ENCODE results near the gene BIN2. TPM values are rescaled to one million over a fixed set of nuclear protein-coding genes. Genes with fewer than 3 reads are reported as not detected.

Gene BIN2
- total RNA-seq, 1 experiment from 2014 or later, result 0.20 TPM

- TF ChIP-seq, protein P1, sequence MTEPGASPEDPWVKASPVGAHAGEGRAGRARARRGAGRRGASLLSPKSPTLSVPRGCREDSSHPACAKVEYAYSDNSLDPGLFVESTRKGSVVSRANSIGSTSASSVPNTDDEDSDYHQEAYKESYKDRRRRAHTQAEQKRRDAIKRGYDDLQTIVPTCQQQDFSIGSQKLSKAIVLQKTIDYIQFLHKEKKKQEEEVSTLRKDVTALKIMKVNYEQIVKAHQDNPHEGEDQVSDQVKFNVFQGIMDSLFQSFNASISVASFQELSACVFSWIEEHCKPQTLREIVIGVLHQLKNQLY (CRISPR knock-in tag; IDR thresholded peaks at IDR 0.05), result no peak
- TF ChIP-seq GRHL2 (CRISPR knock-in tag; IDR thresholded peaks at IDR 0.05; ENCODE audit: insufficient replicate concordance, severe bottlenecking) (no peak), HMGA2 (CRISPR knock-in tag; IDR thresholded peaks at IDR 0.05) (no peak), CREB1 (CRISPR knock-in tag; IDR thresholded peaks at IDR 0.05) (no peak)
These were observed 45.6 kb upstream of the BIN2 start (continued) for GRCh38 chr12:51369581-51369980.

GRCh38 chr12:51368640-51369517, 44.9 kb upstream of the BIN2 start:
- Mint-ChIP-seq H3K4me3 (no peak overlapping the region), H3K27ac (peak overlapping the region; percentile 30; the same call in 1 of the 2 replicates), H3K4me1 (peaks cover 28% of the 10 kb centered on the region), H3K9me3 (no peaks in the 10 kb centered on the region), H3K27me3 (ENCODE audit: low read depth) (no peaks in the 10 kb centered on the region), H3K36me3 (peaks cover 15% of the 10 kb centered on the region)
- ATAC-seq (peak; percentile 51), DNase-seq (ENCODE audit: low spot score) (peak; percentile 35)
- TF ChIP-seq SP1 (CRISPR knock-in tag; conservative IDR thresholded peaks at IDR 0.05) (peak; percentile 27; the same call in 1 of the 2 replicates), GRHL2 (CRISPR knock-in tag; IDR thresholded peaks at IDR 0.05; ENCODE audit: insufficient replicate concordance, severe bottlenecking) (no peak), ATF1 (CRISPR knock-in tag; IDR thresholded peaks at IDR 0.05) (no peak), ZNF532 (CRISPR knock-in tag; IDR thresholded peaks at IDR 0.05; ENCODE audit: borderline replicate concordance) (no peak)
- POLR2A ChIA-PET, result no interaction called here
- CTCF ChIA-PET, result no interaction called here

GRCh38 chr12:51365276-51365675, 41.3 kb upstream of the BIN2 start:
- TF ChIP-seq HMGA2 (CRISPR knock-in tag; IDR thresholded peaks at IDR 0.05), result no peak
- H3K27ac Mint-ChIP-seq, result no peak overlapping the region
- no peaks in the 10 kb centered on the region for H3K27me3 Mint-ChIP-seq (ENCODE audit: low read depth)
- peaks cover 15% of the 10 kb centered on the region for H3K4me1 Mint-ChIP-seq
- ChIA-PET CTCF (no interaction called here), POLR2A (interaction anchor here (1.5 kb wide), 1 partner anchor 26 kb away, joined by 3 read pairs; the partner anchor contains the start of gene GALNT6)
- DNase-seq (ENCODE audit: low spot score) (no peak), ATAC-seq (no peak)
- no peaks in the 10 kb centered on the region for H3K9me3 Mint-ChIP-seq
- H3K4me3 Mint-ChIP-seq, result no peak overlapping the region
- H3K36me3 Mint-ChIP-seq, result peaks cover 7% of the 10 kb centered on the region

GRCh38 chr12:51364001-51364400, 40.0 kb upstream of the BIN2 start:
- H3K36me3 Mint-ChIP-seq, result peaks cover 4% of the 10 kb centered on the region
- H3K9me3 Mint-ChIP-seq, result no peaks in the 10 kb centered on the region
- TF ChIP-seq PRDM15 (CRISPR knock-in tag; IDR thresholded peaks at IDR 0.05) (no peak), ZNF423 (CRISPR knock-in tag; IDR thresholded peaks at IDR 0.05) (no peak), SOX15 (CRISPR knock-in tag; IDR thresholded peaks at IDR 0.05) (no peak), ETV6 (CRISPR knock-in tag; IDR thresholded peaks at IDR 0.05) (no peak), ZNF121 (CRISPR knock-in tag; IDR thresholded peaks at IDR 0.05) (no peak), IRF2 (CRISPR knock-in tag; IDR thresholded peaks at IDR 0.05; ENCODE audit: borderline replicate concordance, low read depth) (no peak), ZNF138 (CRISPR knock-in tag; conservative IDR thresholded peaks at IDR 0.05) (no peak), NR1H2 (CRISPR knock-in tag; IDR thresholded peaks at IDR 0.05) (no peak), SMAD3 (CRISPR knock-in tag; IDR thresholded peaks at IDR 0.05; ENCODE audit: borderline replicate concordance) (no peak), NR2C2 (CRISPR knock-in tag; IDR thresholded peaks at IDR 0.05) (no peak)
- TF ChIP-seq, protein P2, sequence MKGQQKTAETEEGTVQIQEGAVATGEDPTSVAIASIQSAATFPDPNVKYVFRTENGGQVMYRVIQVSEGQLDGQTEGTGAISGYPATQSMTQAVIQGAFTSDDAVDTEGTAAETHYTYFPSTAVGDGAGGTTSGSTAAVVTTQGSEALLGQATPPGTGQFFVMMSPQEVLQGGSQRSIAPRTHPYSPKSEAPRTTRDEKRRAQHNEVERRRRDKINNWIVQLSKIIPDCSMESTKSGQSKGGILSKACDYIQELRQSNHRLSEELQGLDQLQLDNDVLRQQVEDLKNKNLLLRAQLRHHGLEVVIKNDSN (CRISPR knock-in tag; IDR thresholded peaks at IDR 0.05), result no peak
- H3K4me1 Mint-ChIP-seq, result peaks cover 7% of the 10 kb centered on the region
- H3K27ac Mint-ChIP-seq, result no peak overlapping the region
- no peak for DNase-seq (ENCODE audit: low spot score)
- ATAC-seq, result no peak
- CTCF ChIA-PET, result no interaction called here
- no peak overlapping the region for H3K4me3 Mint-ChIP-seq
- no peaks in the 10 kb centered on the region for H3K27me3 Mint-ChIP-seq (ENCODE audit: low read depth)
- POLR2A ChIA-PET, result no interaction called here

Measured in WTC11 (cell line).